ENCODE results near the gene PRKD2.
"Not testable (repeated sequence)": the region's sequence is repeated elsewhere in the genome, so short reads cannot be mapped to it uniquely, and the experiment has no call there.

The PRKD2 gene

DNA sequence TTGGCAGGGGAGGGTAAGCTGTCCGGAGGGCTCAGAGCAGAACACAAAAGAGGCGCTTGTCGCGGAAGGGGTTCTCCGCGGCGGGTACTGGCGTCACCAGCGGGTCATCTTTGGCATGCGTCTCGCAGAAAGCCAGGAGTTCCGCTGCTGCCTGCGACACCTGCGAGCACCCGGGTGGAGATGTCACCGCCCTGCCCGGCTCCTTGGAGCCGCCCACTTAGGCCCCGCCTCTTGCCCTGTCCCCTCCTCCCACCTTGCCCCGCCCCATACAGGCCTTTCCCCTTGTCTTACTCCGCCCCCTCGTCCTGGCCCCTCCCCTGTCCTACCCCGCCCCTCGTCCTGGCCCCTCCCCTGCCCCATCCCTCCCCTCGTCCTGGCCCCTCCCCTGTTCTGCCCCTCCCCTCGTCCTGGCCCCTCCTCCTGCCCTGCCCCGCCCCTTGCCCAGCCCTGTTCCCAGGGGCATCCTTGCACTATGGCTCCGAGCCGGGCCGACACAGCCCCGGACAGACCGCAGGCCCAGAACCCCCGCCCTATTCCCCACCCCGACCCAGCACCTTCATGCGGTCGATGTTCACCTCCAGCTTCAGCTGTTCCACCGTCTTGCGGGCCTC, 82.8 kb downstream of the PRKD2 start:
- Histone ChIP-seq H3K4me1 (ENCODE audit: insufficient read depth, low read length) (peaks cover 18% of the 10 kb centered on the region), H3K36me3 (ENCODE audit: insufficient read depth, low read length) (no peaks in the 10 kb centered on the region), H3K4me3 (ENCODE audit: low read depth in 1 of 2, low read length in 2 of 2) (peak overlapping the region; percentile 53 to 61), H3K9me3 (ENCODE audit: low read length) (no peaks in the 10 kb centered on the region), H3K27ac (ENCODE audit: low read depth, low read length) (peak overlapping the region; percentile 58), H3K9ac (ENCODE audit: low read length) (no peak overlapping the region), H3K27me3 (ENCODE audit: control insufficient read depth in 1 of 2, insufficient read depth in 2 of 2, low read length in 2 of 2) (no peaks in the 10 kb centered on the region)

DNA sequence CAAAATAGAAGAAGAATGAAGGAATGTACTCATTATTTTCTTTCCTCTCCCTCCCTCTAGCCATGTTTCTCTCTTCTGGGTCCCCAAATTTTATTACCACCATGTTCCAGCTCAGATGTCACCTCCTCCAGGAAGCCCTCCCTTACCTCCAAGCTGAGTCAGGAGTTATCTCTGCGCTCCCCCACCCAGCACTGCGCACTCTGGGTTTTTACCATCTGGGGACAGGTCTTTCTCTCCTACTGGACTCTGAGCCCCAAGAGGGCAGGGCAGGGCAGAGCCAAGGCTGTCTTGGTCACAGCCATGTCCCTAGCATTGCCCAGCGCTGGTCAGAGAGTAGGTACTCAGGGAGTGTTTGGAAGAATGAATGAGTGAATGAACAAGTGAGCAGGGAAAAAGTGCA, 83.8 kb downstream of the PRKD2 start:
- no peak overlapping the region for H3K4me3 ChIP-seq (ENCODE audit: low read depth in 1 of 2, low read length in 2 of 2)
- peaks cover 14% of the 10 kb centered on the region for H3K4me1 ChIP-seq (ENCODE audit: insufficient read depth, low read length)
- H3K27ac ChIP-seq (ENCODE audit: low read depth, low read length), result no peak overlapping the region

DNA sequence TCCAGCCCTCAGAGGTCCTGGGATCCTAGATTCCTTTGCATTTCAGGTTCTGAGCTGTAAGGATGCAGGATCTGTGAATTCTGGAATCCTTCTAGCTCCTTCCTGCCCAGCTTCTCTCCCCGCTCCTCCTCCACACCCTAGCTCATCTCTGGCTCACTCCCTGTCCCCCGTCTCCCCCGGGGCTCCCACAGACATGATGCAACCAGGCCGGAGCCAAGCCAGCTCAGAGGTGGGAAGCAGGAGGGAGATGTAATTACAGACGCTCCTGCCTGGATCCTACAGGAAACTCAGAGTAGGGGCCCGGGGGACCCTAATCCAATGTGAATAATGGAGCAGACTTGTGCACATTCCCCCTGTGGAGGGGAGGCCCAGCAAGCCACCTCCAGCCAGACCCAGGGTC, 85.4 kb downstream of the PRKD2 start:
- H3K27ac ChIP-seq (ENCODE audit: low read depth, low read length), result no peak overlapping the region

More for the DNA sequence above, 83.8 kb downstream of the PRKD2 start:
- Histone ChIP-seq H3K9ac (ENCODE audit: low read length) (no peak overlapping the region), H3K9me3 (ENCODE audit: low read length) (no peaks in the 10 kb centered on the region), H3K36me3 (ENCODE audit: insufficient read depth, low read length) (no peaks in the 10 kb centered on the region), H3K27me3 (ENCODE audit: control insufficient read depth in 1 of 2, insufficient read depth in 2 of 2, low read length in 2 of 2) (no peaks in the 10 kb centered on the region)

DNA sequence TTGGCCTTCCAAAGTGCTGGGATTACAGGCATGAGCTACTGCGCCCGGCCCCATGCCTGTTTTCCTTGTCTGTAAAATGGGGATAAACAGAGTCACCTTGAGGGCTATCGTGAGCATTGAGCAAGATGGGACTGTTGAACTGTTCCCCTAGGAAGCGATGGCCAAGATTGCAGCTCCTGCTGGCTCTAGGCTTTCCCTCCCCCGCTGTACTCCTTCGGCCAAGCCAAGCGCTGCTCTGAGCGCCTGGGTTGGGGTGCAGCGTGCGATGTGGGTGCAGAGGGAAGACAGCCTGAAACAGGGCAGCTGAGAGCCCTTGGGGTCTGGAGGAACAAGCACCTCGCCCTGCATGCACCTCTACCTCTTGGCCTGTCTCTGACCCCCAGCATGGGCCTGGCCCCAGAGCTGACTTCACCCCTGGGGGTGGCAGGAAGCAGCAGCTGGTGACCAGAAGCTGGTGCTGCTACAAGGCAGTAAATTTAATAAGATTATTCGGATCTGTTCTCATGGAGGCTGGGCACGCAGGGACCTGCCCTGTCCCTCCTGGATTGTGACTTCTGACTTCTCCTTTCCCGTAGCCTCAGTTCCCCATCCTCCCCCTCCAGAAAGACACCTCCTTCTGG, 86.2 kb downstream of the PRKD2 start:
- Histone ChIP-seq H3K36me3 (ENCODE audit: insufficient read depth, low read length) (no peaks in the 10 kb centered on the region), H3K4me1 (ENCODE audit: insufficient read depth, low read length) (peaks cover 16% of the 10 kb centered on the region), H3K4me3 (ENCODE audit: low read depth in 1 of 2, low read length in 2 of 2) (no peak overlapping the region), H3K27me3 (ENCODE audit: control insufficient read depth in 1 of 2, insufficient read depth in 2 of 2, low read length in 2 of 2) (no peaks in the 10 kb centered on the region), H3K9me3 (ENCODE audit: low read length) (no peaks in the 10 kb centered on the region), H3K27ac (ENCODE audit: low read depth, low read length) (no peak overlapping the region), H3K9ac (ENCODE audit: low read length) (no peak overlapping the region)

More for the DNA sequence above, 85.4 kb downstream of the PRKD2 start:
- no peak overlapping the region for H3K4me3 ChIP-seq (ENCODE audit: low read depth in 1 of 2, low read length in 2 of 2)
- peaks cover 12% of the 10 kb centered on the region for H3K4me1 ChIP-seq (ENCODE audit: insufficient read depth, low read length)
- no peaks in the 10 kb centered on the region for H3K27me3 ChIP-seq (ENCODE audit: control insufficient read depth in 1 of 2, insufficient read depth in 2 of 2, low read length in 2 of 2)
- no peaks in the 10 kb centered on the region for H3K36me3 ChIP-seq (ENCODE audit: insufficient read depth, low read length)
- H3K9ac ChIP-seq (ENCODE audit: low read length), result no peak overlapping the region
- H3K9me3 ChIP-seq (ENCODE audit: low read length), result no peaks in the 10 kb centered on the region

DNA sequence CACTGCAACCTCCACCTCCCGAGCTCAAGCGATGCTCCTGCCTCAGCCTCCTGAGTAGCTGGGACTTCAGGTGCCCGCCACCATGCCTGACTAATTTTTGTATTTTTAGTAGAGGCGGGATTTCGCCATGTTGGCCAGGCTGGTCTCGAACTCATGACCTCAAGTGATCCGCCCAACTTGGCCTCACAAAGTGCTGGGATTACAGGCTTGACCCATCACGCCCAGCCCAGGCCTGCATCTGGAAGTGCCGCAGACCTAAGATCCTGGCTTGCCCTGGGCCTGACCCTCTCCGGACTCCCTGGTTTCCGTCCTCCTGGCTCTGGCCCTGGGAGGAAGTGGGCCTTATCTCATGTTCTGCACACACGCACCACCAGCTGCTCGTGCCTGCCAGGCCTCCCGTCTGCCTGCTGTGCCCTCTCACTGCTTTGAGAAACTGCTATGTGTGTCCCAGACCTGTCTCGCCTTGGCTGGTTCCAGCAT, 87.3 kb downstream of the PRKD2 start:
- no peaks in the 10 kb centered on the region for H3K9me3 ChIP-seq (ENCODE audit: low read length)
- H3K36me3 ChIP-seq (ENCODE audit: insufficient read depth, low read length), result no peaks in the 10 kb centered on the region
- H3K4me3 ChIP-seq (ENCODE audit: low read depth in 1 of 2, low read length in 2 of 2), result no peak overlapping the region
- H3K27ac ChIP-seq (ENCODE audit: low read depth, low read length), result no peak overlapping the region
- no peak overlapping the region for H3K9ac ChIP-seq (ENCODE audit: low read length)
- no peaks in the 10 kb centered on the region for H3K27me3 ChIP-seq (ENCODE audit: control insufficient read depth in 1 of 2, insufficient read depth in 2 of 2, low read length in 2 of 2)
- H3K4me1 ChIP-seq (ENCODE audit: insufficient read depth, low read length), result peaks cover 19% of the 10 kb centered on the region

DNA sequence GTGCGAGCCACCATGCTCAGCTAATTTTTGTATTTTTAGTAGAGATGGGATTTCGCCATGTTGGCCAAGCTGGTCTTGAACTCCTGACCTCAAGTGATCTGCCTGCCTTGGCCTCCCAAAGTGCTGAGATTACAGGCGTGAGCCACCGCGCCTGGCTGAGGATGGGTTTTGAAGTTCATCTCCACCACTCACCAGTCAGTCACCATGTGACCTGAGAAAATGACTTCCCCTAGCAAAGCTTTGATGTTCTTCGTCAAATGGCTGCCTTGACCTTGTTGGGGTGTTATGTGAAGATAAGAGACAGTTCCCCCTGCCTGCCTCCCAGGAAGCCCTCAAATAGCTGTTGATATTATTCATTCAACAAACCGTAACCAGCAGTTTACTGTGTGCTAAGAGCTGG, 87.9 kb downstream of the PRKD2 start:
- not testable (repeated sequence) for H3K9ac ChIP-seq (ENCODE audit: low read length); H3K27me3 ChIP-seq (ENCODE audit: control insufficient read depth in 1 of 2, insufficient read depth in 2 of 2, low read length in 2 of 2); H3K27ac ChIP-seq (ENCODE audit: low read depth, low read length); H3K4me3 ChIP-seq (ENCODE audit: low read depth in 1 of 2, low read length in 2 of 2); H3K36me3 ChIP-seq (ENCODE audit: insufficient read depth, low read length); H3K9me3 ChIP-seq (ENCODE audit: low read length)
- peaks cover 16% of the 10 kb centered on the region for H3K4me1 ChIP-seq (ENCODE audit: insufficient read depth, low read length)

DNA sequence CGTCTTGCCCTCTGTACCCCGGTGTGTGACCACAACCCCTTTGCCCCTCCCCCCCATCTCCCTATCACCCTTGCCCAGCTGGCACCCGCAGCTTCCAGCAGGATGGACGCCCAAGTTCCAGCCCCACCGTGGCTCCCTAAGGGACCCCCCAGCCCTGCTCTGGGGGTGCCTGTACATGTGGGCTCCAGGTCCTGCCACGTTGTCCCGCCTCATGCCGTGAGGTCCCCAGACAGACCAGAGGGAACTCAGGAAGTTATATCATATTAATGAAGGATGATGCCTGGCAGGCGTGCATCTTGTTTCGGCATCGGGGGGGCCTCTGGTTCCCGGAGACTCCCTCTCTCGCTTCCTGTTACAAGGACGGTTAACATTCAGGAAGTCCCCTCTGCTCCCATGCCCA, 90.5 kb downstream of the PRKD2 start:
- Histone ChIP-seq H3K9ac (ENCODE audit: low read length) (no peak overlapping the region), H3K27ac (ENCODE audit: low read depth, low read length) (no peak overlapping the region), H3K36me3 (ENCODE audit: insufficient read depth, low read length) (no peaks in the 10 kb centered on the region), H3K9me3 (ENCODE audit: low read length) (no peaks in the 10 kb centered on the region), H3K4me3 (ENCODE audit: low read depth in 1 of 2, low read length in 2 of 2) (no peak overlapping the region), H3K27me3 (ENCODE audit: control insufficient read depth in 1 of 2, insufficient read depth in 2 of 2, low read length in 2 of 2) (no peaks in the 10 kb centered on the region), H3K4me1 (ENCODE audit: insufficient read depth, low read length) (peaks cover 14% of the 10 kb centered on the region)

DNA sequence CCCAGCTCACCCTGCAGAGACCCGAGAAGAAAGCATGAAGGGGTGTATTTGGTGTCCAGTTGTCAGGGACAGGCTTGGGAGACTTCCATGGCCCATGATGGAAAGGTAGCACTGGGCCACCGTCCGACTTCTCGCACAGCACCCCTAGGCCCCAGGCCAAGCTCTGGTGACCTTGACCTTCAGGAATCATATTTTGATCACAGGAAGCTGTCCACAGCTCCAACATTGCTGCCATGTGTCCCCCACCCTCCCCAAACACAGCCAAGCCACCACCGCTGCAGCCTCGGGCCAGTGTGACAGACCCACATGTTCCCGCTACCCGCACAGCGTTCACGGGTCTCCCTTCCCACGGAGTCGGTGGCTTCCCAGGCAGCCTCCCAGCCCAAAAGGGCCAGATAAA, 91.2 kb downstream of the PRKD2 start:
- H3K4me1 ChIP-seq (ENCODE audit: insufficient read depth, low read length), result peaks cover 22% of the 10 kb centered on the region
- no peak overlapping the region for H3K9ac ChIP-seq (ENCODE audit: low read length)
- no peaks in the 10 kb centered on the region for H3K9me3 ChIP-seq (ENCODE audit: low read length)
- no peak overlapping the region for H3K4me3 ChIP-seq (ENCODE audit: low read depth in 1 of 2, low read length in 2 of 2)
- H3K36me3 ChIP-seq (ENCODE audit: insufficient read depth, low read length), result no peaks in the 10 kb centered on the region
- H3K27ac ChIP-seq (ENCODE audit: low read depth, low read length), result peak overlapping the region; percentile 4
- no peaks in the 10 kb centered on the region for H3K27me3 ChIP-seq (ENCODE audit: control insufficient read depth in 1 of 2, insufficient read depth in 2 of 2, low read length in 2 of 2)

DNA sequence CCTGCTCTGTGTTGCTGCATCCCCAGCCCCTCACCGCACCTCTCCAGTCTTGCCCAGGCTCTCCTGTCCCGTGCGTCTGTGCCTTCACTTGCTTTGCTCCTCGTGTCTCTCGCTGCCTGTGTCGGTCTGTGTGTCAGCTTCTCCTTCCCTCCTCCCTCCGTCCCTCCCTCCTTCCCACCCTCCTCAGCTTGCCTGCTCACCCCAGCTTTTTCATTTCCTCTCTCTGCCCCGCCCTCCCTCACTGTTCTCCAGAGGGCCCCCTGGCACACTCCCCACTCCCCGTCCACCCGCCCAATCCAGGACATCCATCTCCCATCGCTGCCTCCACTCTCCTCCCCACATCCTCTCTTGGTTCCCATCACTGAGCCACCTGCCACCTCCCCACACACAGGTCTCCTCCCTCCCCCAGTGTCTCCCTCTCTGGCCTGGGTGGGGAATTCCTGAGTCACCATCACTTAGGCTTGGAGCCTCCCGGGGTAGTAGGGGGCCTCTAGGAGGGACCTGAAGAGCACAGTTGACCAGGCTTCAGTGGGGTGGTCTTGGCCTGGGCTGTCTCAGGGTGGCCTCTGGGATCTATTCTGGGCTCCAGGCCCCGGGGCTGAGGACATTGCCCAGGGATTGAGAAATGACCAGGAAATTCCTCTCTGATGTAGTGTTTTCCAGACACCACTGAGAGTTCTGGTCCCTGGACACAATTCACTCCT, 91.8 kb downstream of the PRKD2 start, which contains the start of gene PTGIR:
PTGIR (minus strand) TSS at position 132 of the 704 bp plus-strand sequence. CDS start 864 bp downstream, outside the sequence.
- H3K36me3 ChIP-seq (ENCODE audit: insufficient read depth, low read length), result no peaks in the 10 kb centered on the region
- H3K4me3 ChIP-seq (ENCODE audit: low read depth in 1 of 2, low read length in 2 of 2), result peak within 1 kb of the TSS in 1 of 2 donors; percentile 28
- peaks cover 28% of the 10 kb centered on the region for H3K4me1 ChIP-seq (ENCODE audit: insufficient read depth, low read length)

More for the DNA sequence above, 91.8 kb downstream of the PRKD2 start, which contains the start of gene PTGIR:
- Histone ChIP-seq H3K27ac (ENCODE audit: low read depth, low read length) (peak within 1 kb of the TSS; percentile 21), H3K9ac (ENCODE audit: low read length) (no peak within 1 kb of the TSS), H3K9me3 (ENCODE audit: low read length) (no peaks in the 10 kb centered on the region), H3K27me3 (ENCODE audit: control insufficient read depth in 1 of 2, insufficient read depth in 2 of 2, low read length in 2 of 2) (no peaks in the 10 kb centered on the region)
